Activated T-cell treated with anti-CD3 and anti-CD28 coated beads, Interleukin-2, amount 50 U/mL, for 1 hour (primary cell): ENCODE data around the gene RELT.

Experiments used
- DNase-seq: peaks from one replicate; pipeline ENCODE4 v3.0.0-alpha.2; 2020

RELT gene, protein sequence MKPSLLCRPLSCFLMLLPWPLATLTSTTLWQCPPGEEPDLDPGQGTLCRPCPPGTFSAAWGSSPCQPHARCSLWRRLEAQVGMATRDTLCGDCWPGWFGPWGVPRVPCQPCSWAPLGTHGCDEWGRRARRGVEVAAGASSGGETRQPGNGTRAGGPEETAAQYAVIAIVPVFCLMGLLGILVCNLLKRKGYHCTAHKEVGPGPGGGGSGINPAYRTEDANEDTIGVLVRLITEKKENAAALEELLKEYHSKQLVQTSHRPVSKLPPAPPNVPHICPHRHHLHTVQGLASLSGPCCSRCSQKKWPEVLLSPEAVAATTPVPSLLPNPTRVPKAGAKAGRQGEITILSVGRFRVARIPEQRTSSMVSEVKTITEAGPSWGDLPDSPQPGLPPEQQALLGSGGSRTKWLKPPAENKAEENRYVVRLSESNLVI

GRCh38 chr11:73376160-73376802 lies at the start of gene RELT:
Gene RELT (plus strand): TSS chr11:73376399. CDS start chr11:73389137, 12,738 bp downstream.
- DNase-seq: peak; percentile 98

- no peak for DNase-seq
Measured at GRCh38 chr11:73326929-73327811, 49.0 kb upstream of the RELT start.

DNA sequence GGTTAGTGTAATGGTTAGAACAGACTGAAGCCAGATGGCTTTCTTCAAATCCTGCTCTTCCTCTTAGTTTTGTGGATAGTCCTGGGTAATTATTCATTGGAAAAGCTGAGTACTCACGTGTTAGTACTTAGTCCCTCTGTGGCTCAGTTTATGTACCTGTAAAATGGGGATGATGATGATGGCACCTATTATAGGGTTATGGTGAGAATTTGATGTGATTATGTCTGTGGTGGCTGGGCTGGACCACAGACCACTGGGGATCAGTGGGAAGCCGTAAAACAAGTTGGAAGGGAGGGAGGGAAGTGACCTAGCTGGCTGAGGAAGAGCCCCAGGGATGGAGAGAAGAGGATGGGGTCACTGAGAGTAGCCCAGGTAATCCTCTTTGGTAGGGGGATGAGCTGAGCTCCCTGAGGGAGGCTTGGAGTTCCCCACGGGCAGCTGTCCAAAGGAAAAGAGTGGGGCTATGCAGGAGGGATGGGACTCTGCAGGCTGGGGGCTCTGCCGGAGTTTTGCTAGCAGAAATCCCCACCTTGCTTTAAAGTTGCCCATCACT lies 48.3 kb upstream of the RELT start:
- no peak for DNase-seq

GRCh38 chr11:73330569-73331093 lies 45.6 kb upstream of the RELT start:
- no peak for DNase-seq

- DNase-seq: no peak
Measured at GRCh38 chr11:73331138-73331916, 44.9 kb upstream of the RELT start.

DNA sequence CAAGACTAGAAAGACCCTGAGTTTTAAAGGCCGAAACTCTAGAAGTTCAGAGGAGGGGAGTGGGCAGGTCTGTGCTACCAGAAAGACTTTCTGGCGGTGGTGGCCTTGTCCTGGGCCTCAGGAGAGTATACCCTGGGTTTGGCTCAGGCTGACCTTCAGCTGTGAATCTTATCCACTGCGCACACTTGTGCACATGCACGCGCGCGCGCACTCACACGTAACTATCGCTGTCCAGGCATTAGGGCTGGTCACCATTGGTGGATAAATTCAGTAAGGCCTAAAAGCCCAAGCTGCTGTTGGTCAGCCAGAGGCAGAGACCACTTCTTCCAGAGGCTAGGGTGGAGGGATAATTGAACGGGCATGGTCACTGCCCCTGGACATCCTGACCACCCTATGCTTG lies 43.0 kb upstream of the RELT start:
- DNase-seq: no peak

GRCh38 chr11:73333640-73334383 lies 42.4 kb upstream of the RELT start:
- no peak for DNase-seq

DNA sequence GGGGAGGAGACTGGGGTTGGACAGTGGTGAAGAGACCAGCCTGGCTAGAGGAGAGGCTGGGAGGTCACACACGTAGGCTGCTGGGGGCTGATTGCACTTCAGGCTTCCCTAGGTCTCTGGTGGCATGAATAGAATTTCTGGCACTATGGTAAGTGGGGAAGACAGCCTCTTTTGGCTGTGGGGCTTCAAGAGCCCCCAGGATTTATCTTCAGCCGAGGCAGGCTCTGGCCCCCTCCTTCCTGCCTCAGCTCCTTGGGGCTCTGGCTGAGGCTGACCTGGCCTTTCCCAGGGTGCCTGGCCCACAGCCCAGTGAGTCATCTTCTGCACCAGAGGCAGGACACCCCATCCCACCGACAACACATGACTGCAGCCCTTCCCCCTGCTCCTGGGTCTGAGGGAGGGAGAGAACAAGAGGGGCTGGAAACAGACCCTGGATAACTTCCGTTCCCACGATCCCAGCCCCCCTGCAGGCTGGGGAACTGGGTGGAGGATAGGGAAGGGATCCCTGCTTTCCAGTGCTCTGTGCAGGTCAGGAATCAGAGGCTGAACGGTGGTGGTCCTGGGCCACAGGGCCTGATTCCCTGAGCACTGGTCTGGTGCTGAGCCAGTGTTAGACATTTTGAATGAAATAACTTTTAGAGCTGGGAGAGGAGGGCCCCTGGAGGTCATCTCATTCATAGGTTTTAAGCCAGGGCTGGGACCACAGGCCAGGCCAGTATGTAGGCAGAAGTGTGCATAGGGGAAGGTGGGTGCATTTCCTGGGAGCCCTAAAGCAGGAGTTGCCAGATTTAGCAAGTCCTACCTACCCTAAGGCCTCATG lies 41.6 kb upstream of the RELT start:
- no peak for DNase-seq

DNA sequence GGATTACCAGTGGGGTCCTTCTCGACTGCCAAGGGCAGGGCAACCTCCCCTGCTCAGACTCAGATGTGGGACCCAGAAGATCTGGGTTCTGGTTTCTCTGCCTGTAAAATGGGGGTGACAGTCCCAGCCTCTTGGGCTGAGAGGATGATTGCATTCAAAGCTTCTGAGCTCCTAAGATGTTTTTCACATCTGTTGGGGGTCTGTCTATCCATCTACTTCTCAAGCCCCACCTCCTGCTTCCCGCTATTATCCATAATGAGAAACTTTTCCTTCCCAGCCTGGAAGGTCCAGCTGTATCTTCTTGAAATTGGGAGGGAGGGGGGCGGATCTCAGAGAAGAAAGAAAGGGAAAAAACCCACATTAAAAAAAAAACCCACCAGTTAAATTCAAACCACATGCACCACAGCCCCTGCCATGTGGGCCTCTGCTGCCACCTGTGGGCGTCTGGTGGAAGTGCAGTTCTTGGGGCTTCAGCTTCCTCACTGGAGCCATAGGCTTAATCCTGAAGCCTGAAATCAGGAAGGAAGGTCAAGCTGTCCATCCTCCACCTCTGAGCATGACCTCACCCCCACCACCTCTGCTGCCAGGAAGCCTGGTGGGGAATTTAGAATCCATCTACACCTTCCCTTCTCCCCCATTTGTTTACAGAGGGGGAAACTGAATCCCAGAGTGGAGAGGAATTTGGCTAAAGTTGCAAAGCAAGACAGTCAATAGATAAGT lies 40.8 kb upstream of the RELT start:
- DNase-seq: peak; percentile 82

DNA sequence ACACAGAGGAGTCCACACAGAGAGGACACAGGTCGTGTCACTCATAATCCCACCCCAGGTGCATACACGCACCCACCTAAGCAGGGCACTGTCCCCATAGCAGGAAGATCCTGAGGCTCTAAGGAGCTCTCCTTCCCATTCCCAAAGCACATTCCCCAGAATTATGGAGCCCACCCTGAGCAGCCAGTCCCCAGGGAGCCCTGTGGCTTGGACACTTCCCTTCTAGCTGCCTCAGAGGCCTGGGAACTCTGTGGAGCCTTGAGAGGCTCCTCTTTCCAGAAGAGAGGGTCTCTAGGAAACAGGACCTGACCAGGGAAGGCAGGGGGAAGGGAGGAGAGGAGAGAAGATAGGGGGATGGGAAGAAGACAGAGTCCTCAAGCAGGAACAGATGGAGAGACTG lies 38.4 kb upstream of the RELT start:
- no peak for DNase-seq

GRCh38 chr11:73338279-73338678 lies 37.9 kb upstream of the RELT start:
- no peak for DNase-seq

DNA sequence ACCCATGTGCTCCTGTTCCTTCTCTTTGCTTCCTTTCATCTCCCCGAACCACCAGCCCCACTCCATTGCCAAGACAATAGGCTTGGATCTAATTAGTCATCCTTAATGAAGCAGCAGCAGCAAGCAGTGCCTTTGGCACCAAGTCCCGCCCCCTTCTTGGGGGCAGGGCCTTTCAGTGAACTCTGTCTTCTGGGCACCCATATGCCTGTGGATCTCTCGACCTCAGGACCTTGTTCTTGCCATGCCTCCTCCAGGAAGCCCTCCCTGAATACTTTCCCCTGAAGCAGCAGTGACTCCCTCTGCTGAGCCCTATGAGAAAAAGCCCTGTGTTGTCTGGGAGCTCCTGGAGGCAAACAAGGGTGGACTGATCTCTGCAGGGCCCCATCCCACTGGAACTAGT lies 36.0 kb upstream of the RELT start:
- no peak for DNase-seq

DNA sequence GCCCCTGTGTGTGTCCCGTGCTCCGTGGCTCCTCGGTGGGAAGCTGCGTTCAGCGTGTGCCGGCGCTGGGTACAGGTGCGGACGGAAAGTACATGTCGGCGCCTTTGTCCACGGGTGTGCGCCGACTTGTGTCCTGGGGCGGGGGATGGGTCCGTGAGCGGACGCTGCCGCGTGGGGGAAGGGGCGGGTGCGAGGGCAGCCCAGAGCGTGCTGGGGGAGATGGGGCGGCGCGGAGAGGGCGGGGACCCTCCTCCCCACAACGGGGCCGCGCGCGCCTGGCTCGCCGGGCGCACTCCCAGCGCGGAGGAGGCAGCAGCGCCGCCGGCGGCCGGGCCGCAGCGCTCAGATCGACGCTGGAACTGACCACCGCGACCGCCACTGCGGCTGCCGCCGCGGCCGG lies 33.6 kb upstream of the RELT start:
- DNase-seq: no peak

GRCh38 chr11:73343076-73343873 lies 32.9 kb upstream of the RELT start:
- DNase-seq: no peak

DNA sequence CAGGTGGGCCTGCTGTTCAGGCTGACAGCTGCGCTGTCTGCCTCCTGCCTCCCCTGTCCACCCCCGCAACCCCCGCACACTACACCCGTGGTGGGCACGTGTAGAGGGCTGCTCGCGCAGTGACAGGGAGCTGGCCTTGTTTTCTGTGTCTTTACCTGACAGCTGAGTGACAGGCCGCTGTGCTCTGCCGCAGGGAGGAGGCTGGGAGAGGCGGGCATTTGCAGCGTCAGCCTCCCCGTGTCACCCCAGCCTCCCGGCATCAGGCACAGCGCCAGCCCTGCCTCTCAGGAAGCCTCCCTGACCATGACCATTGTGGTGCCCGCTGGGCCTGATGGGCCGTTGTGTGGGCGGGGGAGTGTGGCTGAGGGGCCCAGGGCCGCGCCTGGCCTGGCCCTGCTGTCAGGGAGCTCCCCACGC lies 32.0 kb upstream of the RELT start:
- no peak for DNase-seq

- DNase-seq: no peak
Measured at GRCh38 chr11:73345481-73346160, 30.6 kb upstream of the RELT start.

DNA sequence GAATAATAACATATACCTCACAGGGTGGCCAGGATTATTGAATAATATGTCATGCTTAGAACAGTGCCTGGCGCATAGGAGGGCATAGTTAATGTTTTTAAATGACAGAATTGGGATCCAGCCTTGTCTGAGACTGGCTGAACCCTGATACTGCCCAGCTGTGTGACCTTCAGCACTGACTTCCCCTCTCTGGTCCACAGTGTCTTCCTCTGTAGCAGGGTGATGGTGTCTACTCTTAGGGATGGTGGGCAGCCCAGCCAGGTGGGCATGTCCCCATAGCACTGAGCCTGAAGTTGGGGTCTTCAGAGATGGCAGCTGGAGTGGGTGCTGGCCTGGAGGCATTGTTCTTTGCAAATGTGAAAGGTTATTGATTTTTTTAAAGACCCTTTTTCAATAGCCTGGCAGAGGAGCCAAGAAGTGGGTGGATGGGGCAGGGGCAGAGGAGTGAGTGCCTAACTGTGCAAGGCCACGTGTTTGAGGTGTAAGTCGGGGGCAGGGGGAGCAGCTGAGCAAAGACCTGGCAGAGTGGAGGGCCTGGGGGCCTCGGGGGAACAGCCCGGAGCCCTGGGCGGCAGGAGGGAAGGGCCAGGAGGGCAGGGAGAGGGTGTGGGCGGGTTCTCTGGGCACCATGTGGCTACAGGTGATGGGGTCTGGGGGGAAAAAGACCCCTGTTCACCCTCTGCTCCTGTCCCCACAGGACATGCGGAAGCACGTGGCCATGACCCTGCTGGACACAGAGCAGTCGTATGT lies 29.8 kb upstream of the RELT start:
- no peak for DNase-seq
